GM12878 (cell line): ENCODE results near the gene POLE2. TPM values are rescaled to one million over a fixed set of nuclear protein-coding genes. Genes with fewer than 3 reads are reported as not detected.

Experiments used
- ATAC-seq: fragments of 200-7000 bp; cut with Tn5 transposase; 3 replicates; pipeline ENCODE4 v1.9.1; 2020; ENCODE audit warnings: mild to moderate bottlenecking, moderate library complexity
- BruUV-seq: library from RNA; stranded (reverse); fragments of 400-500 nt; replicated peaks from 2 replicates; lab custom pipeline; 2021; lab: Mats Ljungman, UMichigan
- CTCF ChIA-PET: fragments of 300-600 bp; sonication (Branson Sonifier 250); formaldehyde crosslinking; extraction: SDS; loops from one replicate; lab custom pipeline; 2021; ENCODE audit warnings: inconsistent platforms; lab: Yijun Ruan, JAX
- POLR2A ChIA-PET: fragments of 350-600 bp; formaldehyde crosslinking; extraction: SDS; loops from one replicate; lab custom pipeline; 2021; ENCODE audit warnings: inconsistent platforms; lab: Charles Lee
- RAD21 ChIA-PET: fragments of 300-600 bp; sonication (Branson Sonifier 250); formaldehyde crosslinking; loops from one replicate; lab custom pipeline; 2023; ENCODE audit warnings: antibody characterized with exemption; ENCODE audit not compliant: unreplicated experiment; lab: Charles Lee
- SMC1A ChIA-PET: fragments of 300-600 bp; sonication (Branson Sonifier 250); formaldehyde crosslinking; loops from one replicate; lab custom pipeline; 2023; ENCODE audit not compliant: unreplicated experiment, uncharacterized antibody; lab: Charles Lee
- DNase-seq: peaks from one replicate; pipeline ENCODE4 v3.0.0-alpha.2; 2011; ENCODE audit warnings: low read depth, low spot score
- FAIRE-seq: peaks from 3 replicates; lab custom pipeline; 2011; peaks lifted over from hg19 to GRCh38; lab: Jason Lieb, UNC
- H2AFZ ChIP-seq: 2 replicates; pipeline ENCODE4 v1.6.0; 2011; ENCODE audit warnings: low read depth, low read length, control low read depth; ENCODE audit not compliant: control insufficient read depth
- H3K27ac ChIP-seq: 2 replicates; pipeline ENCODE4 v1.5.1; 2011; ENCODE audit warnings: control low read depth; ENCODE audit not compliant: control insufficient read depth, insufficient read depth
- H3K27me3 ChIP-seq, 2 experiments: replicated peaks in 1 of 2; 2 replicates each; pipeline versions ENCODE4 v1.6.0 to v1.6.1; 2011; ENCODE audit warnings: low read length in 1 of 2; ENCODE audit not compliant: control insufficient read depth in 2 of 2, insufficient read depth in 2 of 2
- H3K36me3 ChIP-seq, 2 experiments: 2 replicates each; pipeline ENCODE4 v1.5.1; 2011; ENCODE audit warnings: low read length in 1 of 2; ENCODE audit not compliant: control insufficient read depth in 2 of 2, insufficient read depth in 2 of 2
- H3K4me1 ChIP-seq: 2 replicates; pipeline ENCODE4 v1.6.1; 2011; ENCODE audit warnings: mild to moderate bottlenecking, low read length, moderate library complexity, mixed read lengths; ENCODE audit not compliant: control insufficient read depth, insufficient read depth
- H3K4me2 ChIP-seq: 2 replicates; pipeline ENCODE4 v1.6.0; 2011; ENCODE audit warnings: control low read depth; ENCODE audit not compliant: control insufficient read depth, insufficient read depth
- H3K4me3 ChIP-seq: fragments of 200-600 bp; sonication (generic); 2 replicates; pipeline ENCODE4 v1.5.1; 2016
- H3K79me2 ChIP-seq: 2 replicates; pipeline ENCODE4 v1.6.0; 2011; ENCODE audit warnings: low read length; ENCODE audit not compliant: control insufficient read depth, insufficient read depth
- H3K9ac ChIP-seq: 2 replicates; pipeline ENCODE4 v1.8.0; 2011; ENCODE audit warnings: low read length, control low read depth, mixed read lengths; ENCODE audit not compliant: control insufficient read depth, insufficient read depth
- H3K9me3 ChIP-seq: replicated peaks from 3 replicates; pipeline ENCODE4 v1.5.1; 2011; ENCODE audit warnings: mild to moderate bottlenecking, low read length; ENCODE audit not compliant: control insufficient read depth, insufficient read depth
- H4K20me1 ChIP-seq: 2 replicates; pipeline ENCODE4 v1.6.0; 2011; ENCODE audit not compliant: control insufficient read depth, insufficient read depth
- BHLHE40 ChIP-seq, 2 experiments: fragments of 450-650 bp in 1 of 2; IDR thresholded peaks; 2 replicates each; pipeline ENCODE4 v1.6.1; 2011 to 2017; ENCODE audit warnings: low read depth in 2 of 2, borderline replicate concordance in 1 of 2, improper control_type of control experiment in 1 of 2, low read length in 1 of 2, mild to moderate bottlenecking in 1 of 2
- CREB1 ChIP-seq: IDR thresholded peaks from 2 replicates; pipeline ENCODE4 v1.6.1; 2012; ENCODE audit warnings: low read depth, mild to moderate bottlenecking, inconsistent platforms
- ETV6 ChIP-seq, 2 experiments: fragments of 450-650 bp in 1 of 2; IDR thresholded peaks in 1 of 2; conservative IDR thresholded peaks in 1 of 2; 2 replicates each; pipeline ENCODE4 v1.6.1; 2014; ENCODE audit warnings: antibody characterized with exemption in 1 of 2, borderline replicate concordance in 1 of 2, low read depth in 1 of 2, mild to moderate bottlenecking in 1 of 2, moderate library complexity in 1 of 2
- HDAC2 ChIP-seq: fragments of 200-600 bp; sonication (generic); IDR thresholded peaks from 2 replicates; pipeline ENCODE4 v1.6.1; 2017
- JUNB ChIP-seq: IDR thresholded peaks from 2 replicates; pipeline ENCODE4 v1.6.1; 2016; ENCODE audit warnings: antibody characterized with exemption, mild to moderate bottlenecking
- KLF5 ChIP-seq: fragments of 450-650 bp; IDR thresholded peaks from 2 replicates; pipeline ENCODE4 v1.6.1; 2014; ENCODE audit warnings: mild to moderate bottlenecking; ENCODE audit not compliant: partially characterized antibody
- MEF2A ChIP-seq: IDR thresholded peaks from 2 replicates; pipeline ENCODE4 v1.6.1; 2011; ENCODE audit warnings: low read depth, mild to moderate bottlenecking, low read length, moderate library complexity; ENCODE audit not compliant: insufficient read depth
- PML ChIP-seq: IDR thresholded peaks from 2 replicates; pipeline ENCODE4 v1.6.1; 2012; ENCODE audit warnings: low read length, inconsistent platforms
- RELA ChIP-seq: fragments of 450-650 bp; IDR thresholded peaks from 2 replicates; pipeline ENCODE4 v1.8.0; 2014; ENCODE audit warnings: borderline replicate concordance; ENCODE audit not compliant: partially characterized antibody
- RUNX3 ChIP-seq: IDR thresholded peaks from 2 replicates; pipeline ENCODE4 v1.6.1; 2012; ENCODE audit warnings: low read length, inconsistent platforms
- SREBF2 ChIP-seq: IDR thresholded peaks from 2 replicates; pipeline ENCODE4 v1.6.1; 2012; ENCODE audit warnings: mild to moderate bottlenecking, low read length
- ZBTB4 ChIP-seq: fragments of 450-650 bp; formaldehyde crosslinking; IDR thresholded peaks from 2 replicates; pipeline ENCODE4 v1.4.0; 2022; ENCODE audit warnings: mild to moderate bottlenecking, moderate library complexity
- ZZZ3 ChIP-seq: IDR thresholded peaks from 2 replicates; pipeline ENCODE4 v1.6.1; 2011; ENCODE audit warnings: low read depth; ENCODE audit not compliant: control insufficient read depth, insufficient read length
- WGBS: methylation state at CpG from one replicate; pipeline ENCODE4 v1.1.6; 2016; ENCODE audit warnings: low lambda C conversion rate; ENCODE audit not compliant: insufficient replicate concordance, insufficient coverage; ENCODE audit errors: missing lambda C conversion rate; 5-methylcytosine and 5-hydroxymethylcytosine counted together
- in situ Hi-C: fragments of 300-500 bp; cut with MboI; formaldehyde crosslinking; loops from 9 replicates; pipeline ENCODE4 v1.14.3; 2018; ENCODE audit warnings: mixed read lengths
- intact Hi-C: fragments of 100-400 bp; cut with micrococcal nuclease; formaldehyde crosslinking; loops from one replicate; pipeline ENCODE4 v1.14.2; 2022; ENCODE audit not compliant: unreplicated experiment
- polyA plus RNA-seq, 11 experiments: library from polyadenylated mRNA; depleted of rRNA in 4 of 11; unstranded in 6 of 11; stranded (reverse) in 5 of 11; fragments of >200 nt; fragmentation: Nextera tagmentation in 4 of 11; fragmentation: Illumina TruSeq in 1 of 11; extraction: Ambion mirVana in 4 of 11; extraction: Trizol in 1 of 11; gene quantifications; 1 replicate in 1 of 11; 2 replicates in 10 of 11; pipeline versions ENCODE4 v1.2.1 to v1.2.3, GENCODE V29; 2011 to 2016; ENCODE audit warnings: inconsistent platforms in 2 of 11, missing spikeins in 2 of 11, low read depth in 1 of 11
- total RNA-seq, 4 experiments: library from RNA; depleted of rRNA in 3 of 4; stranded (reverse); fragments of >200 nt in 3 of 4; fragmentation: Illumina TruSeq in 1 of 4; extraction: Trizol in 1 of 4; gene quantifications; 2 replicates each; pipeline versions ENCODE4 v1.2.1 to v1.2.3, GENCODE V29; 2013 to 2021
- TF ChIP-seq, protein P1 (sequence below): IDR thresholded peaks from 2 replicates; pipeline ENCODE4 v1.6.1; 2012; ENCODE audit warnings: mild to moderate bottlenecking, low read depth, low read length

Gene POLE2
- total and polyA plus RNA-seq, 10 of the 15 experiments (the other 5 are each of a cell fraction or from before 2014, with no cell fraction given), result 22.0 to 45.6 (median 38.8) TPM

GRCh38 chr14:49692193-49692757 is 4.3 kb upstream of the POLE2 start:
- no peaks in the 10 kb centered on the region for H3K27me3 ChIP-seq
- ChIA-PET SMC1A (interaction anchor here (0.6 to 1.8 kb wide), 4 partner anchors 9 to 58 kb away, joined by 3 to 5 read pairs (median 3); partner anchors contain the start of gene DNAAF2), POLR2A (interaction anchor here (0.5 to 1.3 kb wide), 3 partner anchors 68 to 240 kb away, joined by 3 to 5 read pairs (median 3); partner anchors contain the start of genes MGAT2 and RPL36AL), RAD21 (interaction anchor here (0.5 to 1.0 kb wide), 4 partner anchors 9 to 75 kb away, joined by 3 to 4 read pairs (median 4); partner anchors contain the start of gene KLHDC2), CTCF (interaction anchor here (0.6 to 1.4 kb wide), 2 partner anchors 77 to 95 kb away, joined by 3 to 5 read pairs; no protein-coding TSS in a partner anchor)
- H3K9ac ChIP-seq, result no peak overlapping the region
- peak overlapping the region; percentile 92 for H2AFZ ChIP-seq
- H3K4me3 ChIP-seq, result peak overlapping the region; percentile 62; the same call in 1 of the 2 replicates
- TF ChIP-seq RELA (no peak), ZZZ3 (no peak), MEF2A (no peak), BHLHE40 (IDR thresholded peaks at IDR 0.05; ENCODE audit: borderline replicate concordance in 1 of 2, low read depth in 2 of 2, low read length in 1 of 2) (no peak), JUNB (no peak), CREB1 (no peak), SREBF2 (no peak), ZBTB4 (CRISPR knock-in tag) (no peak), HDAC2 (no peak), RUNX3 (no peak), KLF5 (no peak), ETV6 (conservative IDR thresholded peaks at IDR 0.05 in 1 of 2, IDR thresholded peaks at IDR 0.05 in 1 of 2; ENCODE audit: borderline replicate concordance in 1 of 2, low read depth in 1 of 2) (no peak), PML (no peak)
- TF ChIP-seq, protein P1, sequence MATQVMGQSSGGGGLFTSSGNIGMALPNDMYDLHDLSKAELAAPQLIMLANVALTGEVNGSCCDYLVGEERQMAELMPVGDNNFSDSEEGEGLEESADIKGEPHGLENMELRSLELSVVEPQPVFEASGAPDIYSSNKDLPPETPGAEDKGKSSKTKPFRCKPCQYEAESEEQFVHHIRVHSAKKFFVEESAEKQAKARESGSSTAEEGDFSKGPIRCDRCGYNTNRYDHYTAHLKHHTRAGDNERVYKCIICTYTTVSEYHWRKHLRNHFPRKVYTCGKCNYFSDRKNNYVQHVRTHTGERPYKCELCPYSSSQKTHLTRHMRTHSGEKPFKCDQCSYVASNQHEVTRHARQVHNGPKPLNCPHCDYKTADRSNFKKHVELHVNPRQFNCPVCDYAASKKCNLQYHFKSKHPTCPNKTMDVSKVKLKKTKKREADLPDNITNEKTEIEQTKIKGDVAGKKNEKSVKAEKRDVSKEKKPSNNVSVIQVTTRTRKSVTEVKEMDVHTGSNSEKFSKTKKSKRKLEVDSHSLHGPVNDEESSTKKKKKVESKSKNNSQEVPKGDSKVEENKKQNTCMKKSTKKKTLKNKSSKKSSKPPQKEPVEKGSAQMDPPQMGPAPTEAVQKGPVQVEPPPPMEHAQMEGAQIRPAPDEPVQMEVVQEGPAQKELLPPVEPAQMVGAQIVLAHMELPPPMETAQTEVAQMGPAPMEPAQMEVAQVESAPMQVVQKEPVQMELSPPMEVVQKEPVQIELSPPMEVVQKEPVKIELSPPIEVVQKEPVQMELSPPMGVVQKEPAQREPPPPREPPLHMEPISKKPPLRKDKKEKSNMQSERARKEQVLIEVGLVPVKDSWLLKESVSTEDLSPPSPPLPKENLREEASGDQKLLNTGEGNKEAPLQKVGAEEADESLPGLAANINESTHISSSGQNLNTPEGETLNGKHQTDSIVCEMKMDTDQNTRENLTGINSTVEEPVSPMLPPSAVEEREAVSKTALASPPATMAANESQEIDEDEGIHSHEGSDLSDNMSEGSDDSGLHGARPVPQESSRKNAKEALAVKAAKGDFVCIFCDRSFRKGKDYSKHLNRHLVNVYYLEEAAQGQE, result no peak
- peaks cover 4% of the 10 kb centered on the region for H3K4me1 ChIP-seq
- H4K20me1 ChIP-seq, result no peaks in the 10 kb centered on the region
- no TSS peak for BruUV-seq
- DNase-seq (no peak), FAIRE-seq (no peak), ATAC-seq (no peak)
- no peaks in the 10 kb centered on the region for H3K36me3 ChIP-seq
- WGBS, result 92% methylated on average over 6 of the region's 6 CpGs
- no peaks in the 10 kb centered on the region for H3K9me3 ChIP-seq
- H3K27ac ChIP-seq, result no peak overlapping the region
- peak overlapping the region; percentile 89 for H3K4me2 ChIP-seq
- in situ Hi-C loops, result no loop called here
- intact Hi-C loops, result loop anchor here (2.0 kb wide), 1 partner anchor 75 kb away; no protein-coding TSS in a partner anchor
- peaks cover 3% of the 10 kb centered on the region for H3K79me2 ChIP-seq
